ENCODE measurements around the gene RNU1-4.
"Not testable (repeated sequence)": the region's sequence is repeated elsewhere in the genome, so short reads cannot be mapped to it uniquely, and the experiment has no call there.

Gene RNU1-4

GRCh38 chr1:16755385-16755784, 15.1 kb downstream of the RNU1-4 start:
- H3K27ac ChIP-seq (ENCODE audit: low read depth, low read length); H3K9me3 ChIP-seq (ENCODE audit: low read length); H3K4me3 ChIP-seq (ENCODE audit: low read depth in 1 of 2, low read length in 2 of 2); H3K36me3 ChIP-seq (ENCODE audit: insufficient read depth, low read length); H3K9ac ChIP-seq (ENCODE audit: low read length); H3K27me3 ChIP-seq (ENCODE audit: control insufficient read depth in 1 of 2, insufficient read depth in 2 of 2, low read length in 2 of 2); H3K4me1 ChIP-seq (ENCODE audit: insufficient read depth, low read length): not testable (repeated sequence)

DNA sequence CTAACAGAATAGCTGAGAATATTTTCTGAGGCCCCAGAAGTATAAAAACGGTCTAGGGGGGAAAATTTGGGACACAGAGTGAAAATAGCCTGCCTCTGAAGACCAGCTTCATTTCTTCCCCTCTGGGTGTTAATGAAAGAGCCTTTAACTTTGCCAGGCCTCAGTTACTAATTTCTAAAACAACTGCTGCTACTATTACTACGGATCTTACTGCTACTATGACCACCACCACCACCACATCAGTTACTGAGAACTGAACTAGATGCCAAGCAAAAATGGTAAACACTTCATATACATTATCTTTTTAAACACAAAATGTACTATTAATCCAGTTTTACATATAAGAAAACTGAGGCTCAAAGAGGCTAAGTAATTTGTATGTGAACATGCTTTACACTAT, 15.6 kb downstream of the RNU1-4 start:
- not testable (repeated sequence) for H3K9ac ChIP-seq (ENCODE audit: low read length); H3K4me3 ChIP-seq (ENCODE audit: low read depth in 1 of 2, low read length in 2 of 2); H3K36me3 ChIP-seq (ENCODE audit: insufficient read depth, low read length); H3K9me3 ChIP-seq (ENCODE audit: low read length); H3K4me1 ChIP-seq (ENCODE audit: insufficient read depth, low read length); H3K27me3 ChIP-seq (ENCODE audit: control insufficient read depth in 1 of 2, insufficient read depth in 2 of 2, low read length in 2 of 2); H3K27ac ChIP-seq (ENCODE audit: low read depth, low read length)

DNA sequence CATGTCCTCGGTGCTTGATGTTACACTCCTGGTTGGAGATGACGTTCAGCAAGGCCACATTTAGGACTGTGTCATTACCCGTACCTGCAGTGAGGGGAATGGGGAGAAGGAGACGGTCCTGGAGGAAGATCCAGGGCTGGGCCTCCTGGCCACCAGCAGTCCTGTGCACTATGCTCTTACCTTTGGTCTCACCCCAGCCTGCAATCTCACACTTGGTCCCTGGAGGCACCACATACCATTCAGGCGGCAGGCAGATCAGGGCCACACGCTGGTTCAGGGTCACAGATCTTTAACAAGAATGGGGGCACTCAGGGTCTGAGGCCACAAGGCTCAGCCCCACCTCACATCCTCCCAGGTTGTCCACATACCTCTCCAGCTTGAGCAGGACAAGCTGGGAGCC, 17.3 kb downstream of the RNU1-4 start:
- not testable (repeated sequence) for H3K9me3 ChIP-seq (ENCODE audit: low read length); H3K36me3 ChIP-seq (ENCODE audit: insufficient read depth, low read length); H3K27ac ChIP-seq (ENCODE audit: low read depth, low read length); H3K4me1 ChIP-seq (ENCODE audit: insufficient read depth, low read length); H3K4me3 ChIP-seq (ENCODE audit: low read depth in 1 of 2, low read length in 2 of 2); H3K9ac ChIP-seq (ENCODE audit: low read length); H3K27me3 ChIP-seq (ENCODE audit: control insufficient read depth in 1 of 2, insufficient read depth in 2 of 2, low read length in 2 of 2)

- H3K36me3 ChIP-seq (ENCODE audit: insufficient read depth, low read length); H3K9me3 ChIP-seq (ENCODE audit: low read length); H3K4me3 ChIP-seq (ENCODE audit: low read depth in 1 of 2, low read length in 2 of 2); H3K4me1 ChIP-seq (ENCODE audit: insufficient read depth, low read length); H3K27ac ChIP-seq (ENCODE audit: low read depth, low read length); H3K9ac ChIP-seq (ENCODE audit: low read length); H3K27me3 ChIP-seq (ENCODE audit: control insufficient read depth in 1 of 2, insufficient read depth in 2 of 2, low read length in 2 of 2): not testable (repeated sequence)
Observed at GRCh38 chr1:16758060-16758459, 17.7 kb downstream of the RNU1-4 start.

DNA sequence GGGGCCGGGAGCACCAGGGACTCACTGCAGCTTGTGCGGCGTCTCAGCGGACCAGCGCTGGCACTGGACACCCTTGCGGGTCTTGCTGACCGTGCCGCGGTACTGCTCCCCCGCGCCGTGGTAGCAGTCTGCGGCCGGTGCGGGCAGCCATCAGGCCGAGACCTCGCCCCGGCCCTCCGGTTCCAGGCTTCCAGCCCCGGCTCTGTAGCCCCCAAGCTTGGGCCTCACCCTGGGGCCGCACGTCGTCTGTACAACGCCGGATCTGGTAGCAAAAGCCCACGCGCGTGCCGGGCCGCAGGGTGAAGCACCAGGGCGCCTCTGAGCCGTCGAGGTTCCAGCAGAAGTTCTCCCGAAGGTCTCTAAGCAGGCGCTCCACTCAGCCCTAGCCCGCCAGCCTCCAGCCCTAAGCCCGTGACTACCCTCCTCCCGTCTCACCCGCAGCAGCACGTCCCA, 18.8 kb downstream of the RNU1-4 start:
- H3K9ac ChIP-seq (ENCODE audit: low read length); H3K4me1 ChIP-seq (ENCODE audit: insufficient read depth, low read length); H3K4me3 ChIP-seq (ENCODE audit: low read depth in 1 of 2, low read length in 2 of 2); H3K27ac ChIP-seq (ENCODE audit: low read depth, low read length); H3K9me3 ChIP-seq (ENCODE audit: low read length); H3K27me3 ChIP-seq (ENCODE audit: control insufficient read depth in 1 of 2, insufficient read depth in 2 of 2, low read length in 2 of 2); H3K36me3 ChIP-seq (ENCODE audit: insufficient read depth, low read length): not testable (repeated sequence)

GRCh38 chr1:16759650-16760455, 19.5 kb downstream of the RNU1-4 start:
- H3K9me3 ChIP-seq (ENCODE audit: low read length); H3K9ac ChIP-seq (ENCODE audit: low read length); H3K4me1 ChIP-seq (ENCODE audit: insufficient read depth, low read length); H3K4me3 ChIP-seq (ENCODE audit: low read depth in 1 of 2, low read length in 2 of 2); H3K27ac ChIP-seq (ENCODE audit: low read depth, low read length); H3K36me3 ChIP-seq (ENCODE audit: insufficient read depth, low read length); H3K27me3 ChIP-seq (ENCODE audit: control insufficient read depth in 1 of 2, insufficient read depth in 2 of 2, low read length in 2 of 2): not testable (repeated sequence)

- peaks cover 13% of the 10 kb centered on the region for H3K4me1 ChIP-seq (ENCODE audit: insufficient read depth, low read length)
- not testable (repeated sequence) for H3K27ac ChIP-seq (ENCODE audit: low read depth, low read length); H3K27me3 ChIP-seq (ENCODE audit: control insufficient read depth in 1 of 2, insufficient read depth in 2 of 2, low read length in 2 of 2); H3K9me3 ChIP-seq (ENCODE audit: low read length); H3K9ac ChIP-seq (ENCODE audit: low read length); H3K36me3 ChIP-seq (ENCODE audit: insufficient read depth, low read length); H3K4me3 ChIP-seq (ENCODE audit: low read depth in 1 of 2, low read length in 2 of 2)
Observed at GRCh38 chr1:16760456-16760765, 20.1 kb downstream of the RNU1-4 start.

DNA sequence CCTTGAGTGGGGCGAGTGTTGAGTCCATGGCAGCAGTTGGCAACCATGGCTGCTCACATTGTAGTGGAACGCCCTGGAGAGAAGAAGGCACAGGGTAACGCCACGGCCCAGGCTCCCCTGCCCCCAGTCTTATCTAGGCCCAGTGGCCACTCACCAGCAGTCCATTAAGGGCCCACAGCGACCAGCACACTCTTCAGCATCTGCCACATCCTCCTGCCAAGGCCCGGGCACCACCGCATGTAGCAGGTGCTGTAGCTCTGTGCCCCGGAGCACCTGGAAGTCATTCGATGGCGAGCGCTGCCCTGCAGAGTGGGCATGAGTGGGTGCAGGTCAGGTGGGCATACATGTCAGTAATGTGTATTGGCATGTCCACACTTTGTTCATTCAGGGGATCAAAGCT, 20.5 kb downstream of the RNU1-4 start:
- H3K9ac ChIP-seq (ENCODE audit: low read length); H3K9me3 ChIP-seq (ENCODE audit: low read length); H3K36me3 ChIP-seq (ENCODE audit: insufficient read depth, low read length); H3K27me3 ChIP-seq (ENCODE audit: control insufficient read depth in 1 of 2, insufficient read depth in 2 of 2, low read length in 2 of 2); H3K4me3 ChIP-seq (ENCODE audit: low read depth in 1 of 2, low read length in 2 of 2); H3K27ac ChIP-seq (ENCODE audit: low read depth, low read length): not testable (repeated sequence)
- peaks cover 15% of the 10 kb centered on the region for H3K4me1 ChIP-seq (ENCODE audit: insufficient read depth, low read length)

- H3K9me3 ChIP-seq (ENCODE audit: low read length); H3K27me3 ChIP-seq (ENCODE audit: control insufficient read depth in 1 of 2, insufficient read depth in 2 of 2, low read length in 2 of 2); H3K4me3 ChIP-seq (ENCODE audit: low read depth in 1 of 2, low read length in 2 of 2); H3K36me3 ChIP-seq (ENCODE audit: insufficient read depth, low read length); H3K9ac ChIP-seq (ENCODE audit: low read length): not testable (repeated sequence)
- Histone ChIP-seq H3K4me1 (ENCODE audit: insufficient read depth, low read length) (peaks cover 25% of the 10 kb centered on the region), H3K27ac (ENCODE audit: low read depth, low read length) (peak overlapping the region; percentile 59)
Observed at GRCh38 chr1:16764248-16764819, 24.0 kb downstream of the RNU1-4 start.

GRCh38 chr1:16764820-16765655, 24.7 kb downstream of the RNU1-4 start:
- Histone ChIP-seq H3K4me1 (ENCODE audit: insufficient read depth, low read length) (peaks cover 25% of the 10 kb centered on the region), H3K4me3 (ENCODE audit: low read depth in 1 of 2, low read length in 2 of 2) (peak overlapping the region in 1 of 2 donors; percentile 32), H3K27ac (ENCODE audit: low read depth, low read length) (peak overlapping the region; percentile 59)
- not testable (repeated sequence) for H3K36me3 ChIP-seq (ENCODE audit: insufficient read depth, low read length); H3K9ac ChIP-seq (ENCODE audit: low read length); H3K9me3 ChIP-seq (ENCODE audit: low read length); H3K27me3 ChIP-seq (ENCODE audit: control insufficient read depth in 1 of 2, insufficient read depth in 2 of 2, low read length in 2 of 2)

DNA sequence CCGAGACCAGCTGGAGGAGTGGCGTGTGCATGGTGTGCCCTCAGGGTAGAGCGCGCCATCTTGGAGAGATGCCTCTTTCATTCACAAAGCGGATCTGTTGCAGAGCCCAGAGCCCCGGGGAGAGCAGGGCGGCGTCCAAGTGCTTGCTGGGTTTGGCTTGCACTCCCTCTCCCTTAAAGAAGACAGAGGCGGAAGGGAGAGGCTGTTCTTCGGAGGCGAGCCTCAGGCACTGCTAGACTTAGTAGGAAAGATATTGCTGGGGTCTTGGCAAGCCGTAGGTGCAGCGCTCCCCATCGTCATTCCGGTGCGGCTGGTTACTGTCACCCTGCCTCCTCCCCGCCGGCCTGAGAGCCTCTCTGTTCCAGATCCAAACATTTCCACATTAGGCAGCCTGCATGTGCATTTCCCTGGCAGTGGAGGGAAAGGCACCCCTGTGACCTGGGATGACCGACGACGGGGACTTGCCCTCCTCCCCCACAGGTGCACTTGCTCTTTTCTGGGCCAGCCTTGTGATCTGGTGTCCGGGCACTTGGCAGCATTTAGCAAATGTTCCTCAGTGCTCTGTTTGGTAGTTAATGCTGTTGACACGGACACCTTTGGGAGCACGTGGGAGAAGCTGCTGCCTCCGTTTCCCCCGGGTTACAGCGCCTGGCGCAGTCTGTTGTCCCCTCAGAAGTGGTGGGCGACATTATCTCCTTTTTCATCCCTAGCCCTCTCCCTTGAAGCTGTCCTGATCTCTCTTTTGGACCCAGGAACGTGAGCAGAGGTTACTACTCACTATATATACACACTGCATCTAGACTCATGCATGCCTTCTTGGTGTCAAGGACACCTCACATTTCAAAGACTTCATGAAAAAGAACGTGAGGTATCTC, 25.7 kb downstream of the RNU1-4 start:
- peak overlapping the region in 1 of 2 donors; percentile 32 for H3K4me3 ChIP-seq (ENCODE audit: low read depth in 1 of 2, low read length in 2 of 2)
- H3K9ac ChIP-seq (ENCODE audit: low read length): not testable (repeated sequence)

More for the DNA sequence above, 25.7 kb downstream of the RNU1-4 start:
- not testable (repeated sequence) for H3K36me3 ChIP-seq (ENCODE audit: insufficient read depth, low read length); H3K27me3 ChIP-seq (ENCODE audit: control insufficient read depth in 1 of 2, insufficient read depth in 2 of 2, low read length in 2 of 2); H3K9me3 ChIP-seq (ENCODE audit: low read length)
- H3K27ac ChIP-seq (ENCODE audit: low read depth, low read length): peak overlapping the region; percentile 72
- peaks cover 25% of the 10 kb centered on the region for H3K4me1 ChIP-seq (ENCODE audit: insufficient read depth, low read length)
